HepG2 (cell line): ENCODE measurements around the gene TMEM255B. TPM values are rescaled to one million over a fixed set of nuclear protein-coding genes. Genes with fewer than 3 reads are reported as not detected.

ENCODE experiments used
- ATAC-seq: fragments of 200-7000 bp; cut with Tn5 transposase; 3 replicates; pipeline ENCODE4 v1.9.1; 2020; ENCODE audit warnings: mild to moderate bottlenecking, moderate library complexity
- BruUV-seq: library from RNA; stranded (reverse); fragments of 400-500 nt; replicated peaks from 2 replicates; lab custom pipeline; 2021; lab: Mats Ljungman, UMichigan
- CTCF ChIA-PET: fragments of 300-600 bp; formaldehyde crosslinking; extraction: SDS; loops from one replicate; lab custom pipeline; 2021; ENCODE audit warnings: low total read pairs, inconsistent platforms, low intra/inter-chr PET ratio; lab: Yijun Ruan, JAX
- POLR2A ChIA-PET: fragments of 350-600 bp; sonication (Branson Sonifier 250); formaldehyde crosslinking; loops from one replicate; lab custom pipeline; 2020; ENCODE audit warnings: antibody characterized with exemption, inconsistent platforms; lab: Yijun Ruan, JAX
- DNase-seq: peaks from one replicate; pipeline ENCODE4 v3.0.0-alpha.2; 2015; ENCODE audit warnings: low spot score
- FAIRE-seq: peaks from 3 replicates; lab custom pipeline; 2011; peaks lifted over from hg19 to GRCh38; lab: Jason Lieb, UNC
- H2AFZ ChIP-seq: one replicate; pipeline ENCODE4 v1.6.1; 2011; ENCODE audit warnings: low read length, inconsistent platforms
- H3K27ac ChIP-seq: fragments of 300-600 bp; 3 replicates; pipeline ENCODE4 v1.8.0; 2011; ENCODE audit warnings: mixed run types, mild to moderate bottlenecking, mixed read lengths, low read length, inconsistent platforms; ENCODE audit not compliant: insufficient read depth; ENCODE audit errors: extremely low read length
- H3K27me3 ChIP-seq, 2 experiments: fragments of 200-600 bp in 1 of 2; 2 replicates in 1 of 2; 3 replicates in 1 of 2; pipeline versions ENCODE4 v1.6.0 to v1.8.0; 2011; ENCODE audit warnings: low read length in 2 of 2, mild to moderate bottlenecking in 2 of 2, moderate library complexity in 2 of 2, inconsistent platforms in 1 of 2; ENCODE audit not compliant: insufficient read depth in 2 of 2, control insufficient read depth in 1 of 2
- H3K36me3 ChIP-seq, 2 experiments: fragments of 200-600 bp in 1 of 2; replicated peaks in 1 of 2; 2 replicates in 1 of 2; 3 replicates in 1 of 2; pipeline versions ENCODE4 v1.5.1 to v1.8.0; 2011; ENCODE audit warnings: low read length in 2 of 2, inconsistent platforms in 1 of 2; ENCODE audit not compliant: insufficient read depth in 2 of 2, control insufficient read depth in 1 of 2
- H3K4me1 ChIP-seq: 2 replicates; pipeline ENCODE4 v1.5.1; 2012; ENCODE audit warnings: low read length, inconsistent platforms; ENCODE audit not compliant: insufficient read depth
- H3K4me2 ChIP-seq: 2 replicates; pipeline ENCODE4 v1.6.0; 2011; ENCODE audit warnings: low read depth, low read length, inconsistent platforms
- H3K4me3 ChIP-seq, 3 experiments: fragments of 200-600 bp in 1 of 3; sonication (generic), shearing (Covaris generic) in 1 of 3; replicated peaks in 1 of 3; 2 replicates each; pipeline ENCODE4 v1.5.1; 2011 to 2016; ENCODE audit warnings: low read length in 3 of 3, inconsistent platforms in 2 of 3, low read depth in 2 of 3, mild to moderate bottlenecking in 2 of 3, control low read depth in 1 of 3, mixed read lengths in 1 of 3; ENCODE audit not compliant: insufficient read depth in 1 of 3
- H3K79me2 ChIP-seq: one replicate; pipeline ENCODE4 v1.6.1; 2011; ENCODE audit warnings: low read length, inconsistent platforms; ENCODE audit not compliant: insufficient read depth
- H3K9ac ChIP-seq: 2 replicates; pipeline ENCODE4 v1.6.0; 2011; ENCODE audit warnings: mild to moderate bottlenecking, low read depth, low read length, inconsistent platforms; ENCODE audit not compliant: insufficient read depth
- H3K9me3 ChIP-seq: 2 replicates; pipeline ENCODE4 v1.5.1; 2012; ENCODE audit warnings: mild to moderate bottlenecking, low read length
- H4K20me1 ChIP-seq: 2 replicates; pipeline ENCODE4 v1.6.0; 2011; ENCODE audit warnings: inconsistent platforms, mild to moderate bottlenecking, low read length, moderate library complexity; ENCODE audit not compliant: insufficient read depth
- BRF2 ChIP-seq: sonication (generic); formaldehyde crosslinking; IDR thresholded peaks from 2 replicates; pipeline ENCODE4 v1.8.1; 2022; ENCODE audit warnings: mild to moderate bottlenecking, missing genetic modification reagents
- CENPT ChIP-seq: sonication (generic); formaldehyde crosslinking; IDR thresholded peaks from 2 replicates; pipeline ENCODE4 v1.8.0; 2022; ENCODE audit warnings: low read depth, mild to moderate bottlenecking, moderate library complexity, missing genetic modification reagents
- RCOR2 ChIP-seq: IDR thresholded peaks from 2 replicates; pipeline ENCODE4 v1.6.1; 2016; ENCODE audit warnings: missing biosample characterization, missing genetic modification reagents
- TCF12 ChIP-seq, 2 experiments: fragments of 450-650 bp in 1 of 2; sonication (generic) in 1 of 2; formaldehyde crosslinking in 1 of 2; IDR thresholded peaks; 2 replicates each; pipeline versions ENCODE4 v1.6.1 to v1.8.0; 2017 to 2022; ENCODE audit warnings: antibody characterized with exemption in 1 of 2, mild to moderate bottlenecking in 1 of 2, missing genetic modification reagents in 1 of 2, moderate library complexity in 1 of 2
- UBTF ChIP-seq: sonication (generic); formaldehyde crosslinking; IDR thresholded peaks from 2 replicates; pipeline ENCODE4 v1.4.0; 2020; ENCODE audit warnings: mild to moderate bottlenecking, missing genetic modification reagents
- ZFP90 ChIP-seq: sonication (generic); formaldehyde crosslinking; IDR thresholded peaks from 2 replicates; pipeline ENCODE4 v1.8.0; 2022; ENCODE audit warnings: missing genetic modification reagents, mild to moderate bottlenecking, inconsistent platforms, borderline replicate concordance
- ZNF263 ChIP-seq: sonication (generic); formaldehyde crosslinking; IDR thresholded peaks from 2 replicates; pipeline ENCODE4 v1.4.0; 2020; ENCODE audit warnings: missing genetic modification reagents
- ZNF292 ChIP-seq: sonication (generic); formaldehyde crosslinking; IDR thresholded peaks from 2 replicates; pipeline ENCODE4 v1.8.1; 2022; ENCODE audit warnings: mild to moderate bottlenecking, low read depth, missing genetic modification reagents, borderline replicate concordance
- ZNF343 ChIP-seq: sonication (generic); formaldehyde crosslinking; IDR thresholded peaks from 2 replicates; pipeline ENCODE4 v1.4.0; 2020; ENCODE audit warnings: mild to moderate bottlenecking, missing genetic modification reagents
- ZNF362 ChIP-seq: sonication (generic); formaldehyde crosslinking; IDR thresholded peaks from 2 replicates; pipeline ENCODE4 v1.4.0; 2020; ENCODE audit warnings: missing genetic modification reagents, mild to moderate bottlenecking, borderline replicate concordance
- ZNF552 ChIP-seq: sonication (generic); formaldehyde crosslinking; IDR thresholded peaks from 2 replicates; pipeline ENCODE4 v1.9.0; 2022; ENCODE audit warnings: missing genetic modification reagents, mild to moderate bottlenecking, borderline replicate concordance
- WGBS: methylation state at CpG from one replicate; pipeline ENCODE4 v1.1.6; 2017; ENCODE audit warnings: low lambda C conversion rate; 5-methylcytosine and 5-hydroxymethylcytosine counted together
- in situ Hi-C: cut with HindIII; loops from 2 replicates; pipeline ENCODE4 v1.10.0; 2017; ENCODE audit warnings: low pct_unique_long_range_greater_than_20kb; ENCODE audit not compliant: extremely low pct_ligation_motif_present
- intact Hi-C: fragments of 100-400 bp; cut with micrococcal nuclease; formaldehyde crosslinking; loops from one replicate; pipeline ENCODE4 v1.10.0; 2022; ENCODE audit not compliant: unreplicated experiment
- polyA plus RNA-seq, 8 experiments: library from polyadenylated mRNA; depleted of rRNA in 3 of 8; stranded (reverse) in 7 of 8; unstranded in 1 of 8; fragments of >200 nt; fragmentation: Illumina TruSeq in 4 of 8; extraction: Trizol in 4 of 8; gene quantifications; 2 replicates each; pipeline versions ENCODE4 v1.2.1 to v1.2.3, GENCODE V29; 2011 to 2016; ENCODE audit warnings: low read depth in 4 of 8, missing spikeins in 1 of 8, mixed read lengths in 1 of 8; ENCODE audit not compliant: insufficient read depth in 1 of 8
- total RNA-seq, 5 experiments: library from RNA; depleted of rRNA; stranded (reverse); fragments of >200 nt; fragmentation: Illumina TruSeq; extraction: Trizol; gene quantifications; 2 replicates each; pipeline ENCODE4 v1.2.3, GENCODE V29; 2016; ENCODE audit warnings: low read depth in 1 of 5

TMEM255B gene
- total and polyA plus RNA-seq, 2 of the 13 experiments (the other 11 are each of a cell fraction or from before 2014, with no cell fraction given) = not detected

- H3K36me3 ChIP-seq = no peaks in the 10 kb centered on the region
- H3K79me2 ChIP-seq = no peaks in the 10 kb centered on the region
- POLR2A ChIA-PET = interaction anchor here (1.3 kb wide), 1 partner anchor 11 kb away, joined by 8 read pairs; no protein-coding TSS in a partner anchor
- no peaks in the 10 kb centered on the region for H4K20me1 ChIP-seq
- no peak overlapping the region for H2AFZ ChIP-seq
- H3K4me2 ChIP-seq = peak overlapping the region; percentile 60
- H3K27ac ChIP-seq = peak overlapping the region; percentile 49
- H3K4me3 ChIP-seq = no peak overlapping the region; a peak in 1 of 6 replicates
- intact Hi-C loops = no loop called here
- no peaks in the 10 kb centered on the region for H3K9me3 ChIP-seq
- FAIRE-seq = no peak
- ATAC-seq = no peak
- H3K27me3 ChIP-seq = no peaks in the 10 kb centered on the region; a peak in 1 of 5 replicates
- peaks cover 69% of the 10 kb centered on the region for H3K4me1 ChIP-seq
- no peak for DNase-seq
- CTCF ChIA-PET = no interaction called here
- H3K9ac ChIP-seq = peak overlapping the region; percentile 52; the same call in 1 of the 2 replicates
- BruUV-seq = no TSS peak
- 85% methylated on average over 12 of the region's 12 CpGs for WGBS
- in situ Hi-C loops = no loop called here
- TF ChIP-seq CENPT (CRISPR knock-in tag) (no peak), ZNF362 (CRISPR knock-in tag) (no peak), TCF12 (IDR thresholded peaks at IDR 0.05) (no peak), TCF12 (CRISPR knock-in tag; IDR thresholded peaks at IDR 0.05) (no peak), ZFP90 (CRISPR knock-in tag) (no peak), ZNF263 (no peak), ZNF552 (CRISPR knock-in tag) (no peak), RCOR2 (CRISPR knock-in tag) (no peak), ZNF343 (CRISPR knock-in tag) (no peak), UBTF (no peak), BRF2 (CRISPR knock-in tag) (no peak), ZNF292 (CRISPR knock-in tag) (no peak)
Measured at GRCh38 chr13:113746671-113747070, 12.4 kb upstream of the TMEM255B start.
